Right lobe of liver (tissue), 6 donors: Measurements from ENCODE around the gene AIMP1. TPM values are rescaled to one million over a fixed set of nuclear protein-coding genes. Genes with fewer than 3 reads are reported as not detected.

Source experiments
- ATAC-seq, 4 donors: fragments of 200-7000 bp; cut with Tn5 transposase; one replicate each; pipeline ENCODE4 v1.9.1; 2020; ENCODE audit warnings: mild to moderate bottlenecking in 4 of 4, moderate library complexity in 4 of 4
- DNase-seq, 3 donors: peaks; one replicate each; pipeline ENCODE4 v3.0.0-alpha.2; 2020
- H3K27ac ChIP-seq, 3 donors: fragments of 200-600 bp; one replicate each; pipeline ENCODE4 v1.8.0; 2022
- H3K27me3 ChIP-seq, 2 donors: fragments of 200-600 bp; one replicate each; pipeline ENCODE4 v1.8.0; 2022
- H3K36me3 ChIP-seq, 4 donors: fragments of 200-600 bp; sonication (generic) in 1 of 4; one replicate each; pipeline versions ENCODE4 v1.5.1 to v1.8.0; 2017 to 2022; ENCODE audit warnings: control low read depth in 1 of 4
- H3K4me1 ChIP-seq, 4 donors: fragments of 200-600 bp; sonication (generic) in 1 of 4; one replicate each; pipeline versions ENCODE4 v1.5.1 to v1.8.0; 2017 to 2022; ENCODE audit warnings: control low read depth in 1 of 4
- H3K4me3 ChIP-seq, 3 donors: fragments of 200-600 bp; one replicate each; pipeline ENCODE4 v1.8.0; 2022
- H3K9me3 ChIP-seq, 4 donors: fragments of 200-600 bp; sonication (generic) in 1 of 4; one replicate each; pipeline versions ENCODE4 v1.5.1 to v1.8.0; 2017 to 2022; ENCODE audit warnings: control low read depth in 1 of 4
- CTCF ChIP-seq, 4 donors: fragments of 200-600 bp in 3 of 4; fragments of 450-650 bp in 1 of 4; IDR thresholded peaks; one replicate each; pipeline versions ENCODE4 v1.5.1 to v1.8.0; 2016 to 2022; ENCODE audit warnings: antibody characterized with exemption in 4 of 4, mild to moderate bottlenecking in 2 of 4
- POLR2A ChIP-seq: fragments of 450-650 bp; IDR thresholded peaks from one replicate; pipeline ENCODE4 v1.6.1; 2017; ENCODE audit warnings: antibody characterized with exemption, mild to moderate bottlenecking
- WGBS: methylation state at CpG from one replicate; pipeline ENCODE4 v1.1.6; 2018; ENCODE audit warnings: low coverage, low lambda C conversion rate; ENCODE audit not compliant: insufficient coverage; ENCODE audit errors: missing lambda C conversion rate; 5-methylcytosine and 5-hydroxymethylcytosine counted together
- intact Hi-C, 2 donors: fragments of 100-400 bp; cut with DNase I; formaldehyde crosslinking; loops; one replicate each; pipeline versions ENCODE4 v1.11.2 to v1.14.1; 2022
- total RNA-seq, 6 experiments: library from RNA; depleted of rRNA in 2 of 6; stranded (reverse); fragments of >200 nt in 2 of 6; fragmentation: NEBNext Ultra II Directional in 3 of 6; extraction: Animal tissue kit (Norgen Biotek cat#: 25700) in 3 of 6; gene quantifications; one replicate each; pipeline versions ENCODE4 v1.1.0 to v1.2.4, GENCODE V29; 2016 to 2023
- donor health status: DM: no; HTN: yes; CAD: no.
- donor health status: DM: no; HTN: no; CAD: no.
- donor health status: DM: no; HTN: no; CAD: no.
- donor health status: DM: no; HTN: yes; CAD: no.
- donor health status: DM: no; HTN: yes; CAD: no.

The AIMP1 gene
- total RNA-seq, 6 experiments from 2014 or later: 15.0 to 21.2 (median 16.7) TPM

- DNase-seq: no peak
- peaks cover 0 to 15% (median 7%) of the 10 kb centered on the region in 4 donors for H3K4me1 ChIP-seq
- H3K27ac ChIP-seq: peak overlapping the region in 1 of 3 donors; percentile 17
- ATAC-seq: peak; percentile 86 to 100 (median 98)
- TF ChIP-seq POLR2A (no peak), CTCF (IDR thresholded peaks at IDR 0.05) (no peak)
- intact Hi-C loops: no loop called here
- no peaks in the 10 kb centered on the region for H3K27me3 ChIP-seq
- H3K4me3 ChIP-seq: no peak overlapping the region
- H3K36me3 ChIP-seq: no peaks in the 10 kb centered on the region
- H3K9me3 ChIP-seq: no peaks in the 10 kb centered on the region
These were observed 28.9 kb upstream of the AIMP1 start for GRCh38 chr4:106287353-106287969.

- Histone ChIP-seq H3K27ac (no peak overlapping the region), H3K4me1 (peaks cover 0 to 15% (median 7%) of the 10 kb centered on the region in 4 donors), H3K27me3 (no peaks in the 10 kb centered on the region), H3K9me3 (no peaks in the 10 kb centered on the region), H3K4me3 (no peak overlapping the region), H3K36me3 (peaks cover 0 to 14% (median 3%) of the 10 kb centered on the region in 4 donors)
- 88% methylated on average over 2 of the region's 2 CpGs for WGBS
- no peak for ATAC-seq
- intact Hi-C loops: no loop called here
- DNase-seq: no peak
- TF ChIP-seq POLR2A: no peak
- TF ChIP-seq CTCF (IDR thresholded peaks at IDR 0.05): no peak
These were observed 26.6 kb upstream of the AIMP1 start for GRCh38 chr4:106289737-106290136.

- DNase-seq (no peak), ATAC-seq (no peak)
- H3K4me1 ChIP-seq: peaks cover 0 to 15% (median 7%) of the 10 kb centered on the region in 4 donors
- no peaks in the 10 kb centered on the region for H3K27me3 ChIP-seq
- peaks cover 0 to 17% (median 4%) of the 10 kb centered on the region in 4 donors for H3K36me3 ChIP-seq
- WGBS: 96% methylated on average over 5 of the region's 5 CpGs
- no peak overlapping the region for H3K4me3 ChIP-seq
- intact Hi-C loops: no loop called here
- H3K9me3 ChIP-seq: no peaks in the 10 kb centered on the region
- no peak for TF ChIP-seq POLR2A
- TF ChIP-seq CTCF (IDR thresholded peaks at IDR 0.05): no peak
- no peak overlapping the region for H3K27ac ChIP-seq
These were observed 24.7 kb upstream of the AIMP1 start for GRCh38 chr4:106291678-106292077.

GRCh38 chr4:106294062-106294461 is 22.3 kb upstream of the AIMP1 start:
- 95% methylated on average over 8 of the region's 10 CpGs for WGBS
- H3K9me3 ChIP-seq: no peaks in the 10 kb centered on the region
- H3K4me1 ChIP-seq: no peaks in the 10 kb centered on the region
- ATAC-seq: no peak
- no peak overlapping the region for H3K27ac ChIP-seq
- intact Hi-C loops: no loop called here
- no peak overlapping the region for H3K4me3 ChIP-seq
- peaks cover 0 to 17% (median 4%) of the 10 kb centered on the region in 4 donors for H3K36me3 ChIP-seq
- no peak for DNase-seq
- TF ChIP-seq POLR2A (no peak), CTCF (IDR thresholded peaks at IDR 0.05) (no peak)
- H3K27me3 ChIP-seq: no peaks in the 10 kb centered on the region
